HL-60 (cell line): ENCODE results near the gene EMP3.

Experiments
- CTCF ChIP-seq: IDR thresholded peaks from one replicate; pipeline ENCODE4 v1.5.1; 2011; ENCODE audit warnings: low read length, control low read depth, inconsistent platforms; ENCODE audit not compliant: insufficient read depth
- SPI1 ChIP-seq: IDR thresholded peaks from 2 replicates; pipeline ENCODE4 v1.6.1; 2012; ENCODE audit warnings: low read depth, mild to moderate bottlenecking, borderline replicate concordance

- TF ChIP-seq CTCF (no peak), SPI1 (no peak)
Measured at GRCh38 chr19:48346191-48346590, 20.8 kb downstream of the EMP3 start.
